Measurements from ENCODE around the gene SAV1.
"Not testable (repeated sequence)": the region's sequence is repeated elsewhere in the genome, so short reads cannot be mapped to it uniquely, and the experiment has no call there.

Gene SAV1

DNA sequence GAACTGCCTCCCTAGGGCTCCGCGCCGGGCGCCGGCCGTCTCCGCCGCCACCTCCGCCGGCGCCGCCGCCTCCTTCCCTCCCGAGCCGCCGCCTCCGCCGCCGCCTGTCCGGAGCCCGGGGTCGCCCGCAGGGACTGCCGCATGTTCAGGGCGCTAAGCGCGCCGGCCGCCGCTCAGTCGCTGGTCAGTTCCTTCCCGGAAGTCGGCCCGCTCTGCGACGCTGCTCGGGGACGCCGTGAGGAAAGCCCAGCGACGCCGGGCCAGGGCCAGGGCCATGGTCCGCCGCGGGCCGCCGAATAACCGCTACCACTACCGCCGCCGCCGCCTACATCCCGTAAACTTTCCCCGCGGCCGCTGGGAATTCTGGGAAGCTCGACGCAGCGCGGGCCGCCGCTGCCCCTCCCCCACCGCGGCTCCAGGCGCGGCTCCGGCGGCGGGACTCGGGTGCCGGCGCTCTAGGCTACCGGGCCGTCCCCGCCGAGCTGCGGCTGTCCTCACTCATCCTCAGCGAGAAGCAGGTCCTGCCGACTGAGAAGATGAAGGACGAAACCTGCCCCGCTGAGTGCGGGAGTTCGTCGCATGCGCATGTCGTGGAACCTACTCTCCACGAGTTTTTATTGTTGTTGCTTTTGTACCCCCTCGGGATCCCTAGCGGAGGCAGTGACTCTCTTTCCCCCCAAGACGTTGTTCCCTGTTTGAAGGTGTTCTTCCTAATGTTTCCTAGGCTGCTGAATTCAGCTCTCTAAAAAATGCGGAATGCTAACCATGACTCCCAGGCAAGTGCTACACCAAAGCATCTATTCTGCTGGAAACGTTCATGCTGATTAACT is at the start of gene SAV1:
Gene SAV1, minus strand, starts transcription at position 311 of the 830 bp plus-strand sequence. CDS start 339 bp downstream, outside the sequence.
- peak; percentile 76 for DNase-seq

DNA sequence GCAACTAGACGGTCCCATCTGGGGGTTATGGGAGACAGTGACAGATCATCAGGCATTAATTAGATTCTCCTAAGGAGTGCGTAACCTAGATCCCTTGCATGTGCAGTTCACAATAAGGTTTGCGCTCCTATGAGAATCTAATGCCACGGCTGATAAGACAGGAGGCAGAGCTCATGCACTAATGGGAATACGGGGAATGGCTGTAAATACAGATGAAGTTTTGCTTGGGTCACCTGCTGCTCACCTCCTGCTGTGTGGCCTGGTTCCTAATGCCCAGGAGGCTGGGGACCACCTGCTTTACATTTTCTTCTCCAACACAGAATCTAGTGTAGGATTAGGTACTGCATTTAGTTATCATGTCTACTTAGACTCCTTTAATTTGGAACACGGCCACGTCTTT is 49.7 kb upstream of the SAV1 start:
- no peak for DNase-seq

GRCh38 chr14:50714450-50715073 is 46.5 kb upstream of the SAV1 start:
- DNase-seq, result peak; percentile 75

DNA sequence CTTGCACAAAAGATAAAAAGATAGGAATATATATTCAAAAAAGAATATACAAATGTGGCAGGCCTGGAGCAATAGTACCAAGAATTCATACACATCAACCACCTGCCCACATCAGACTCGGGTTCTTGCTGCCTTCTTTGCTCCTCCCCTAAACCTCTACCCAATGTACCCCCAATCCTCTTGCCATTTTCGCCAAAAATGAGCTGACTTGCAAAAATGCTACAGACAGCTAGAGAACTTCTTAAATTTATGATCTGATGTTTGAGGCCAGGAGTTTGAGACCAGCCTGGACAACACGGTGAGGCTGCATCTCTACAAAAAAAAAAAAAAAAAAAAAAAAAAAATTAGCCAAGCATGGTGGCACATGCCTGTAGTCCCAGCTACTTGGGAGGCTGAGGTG is 42.9 kb upstream of the SAV1 start:
- DNase-seq, result no peak

DNA sequence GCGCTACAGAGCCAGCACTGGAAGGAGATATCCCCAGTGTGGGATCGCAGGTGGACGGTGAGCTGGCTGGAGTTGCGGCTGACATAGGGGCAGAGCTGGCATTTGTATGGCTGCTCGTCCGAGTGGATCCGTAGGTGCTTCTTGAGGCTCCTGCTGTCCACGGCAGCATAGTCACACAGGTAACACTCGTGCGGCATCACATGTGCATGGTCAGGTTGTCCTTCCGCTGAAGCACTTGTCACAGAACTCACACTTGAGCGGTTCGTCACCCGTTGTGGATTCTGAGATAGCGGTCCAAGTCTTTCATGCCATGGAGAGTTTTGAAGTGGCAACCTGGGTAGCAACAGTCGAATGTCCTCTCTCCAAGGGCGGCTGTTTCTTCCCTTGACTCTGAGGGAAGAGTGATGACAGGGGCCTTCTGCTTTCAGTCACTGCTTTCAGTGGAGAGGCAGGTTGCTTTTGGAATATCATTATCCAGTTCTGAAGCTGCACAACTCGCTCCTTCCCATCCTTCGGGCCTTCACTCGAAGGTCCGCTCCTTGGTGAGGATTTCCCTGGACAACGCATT is 37.0 kb upstream of the SAV1 start:
- no peak for DNase-seq

- DNase-seq, result no peak
Observed at GRCh38 chr14:50704454-50705010, 36.4 kb upstream of the SAV1 start.

DNA sequence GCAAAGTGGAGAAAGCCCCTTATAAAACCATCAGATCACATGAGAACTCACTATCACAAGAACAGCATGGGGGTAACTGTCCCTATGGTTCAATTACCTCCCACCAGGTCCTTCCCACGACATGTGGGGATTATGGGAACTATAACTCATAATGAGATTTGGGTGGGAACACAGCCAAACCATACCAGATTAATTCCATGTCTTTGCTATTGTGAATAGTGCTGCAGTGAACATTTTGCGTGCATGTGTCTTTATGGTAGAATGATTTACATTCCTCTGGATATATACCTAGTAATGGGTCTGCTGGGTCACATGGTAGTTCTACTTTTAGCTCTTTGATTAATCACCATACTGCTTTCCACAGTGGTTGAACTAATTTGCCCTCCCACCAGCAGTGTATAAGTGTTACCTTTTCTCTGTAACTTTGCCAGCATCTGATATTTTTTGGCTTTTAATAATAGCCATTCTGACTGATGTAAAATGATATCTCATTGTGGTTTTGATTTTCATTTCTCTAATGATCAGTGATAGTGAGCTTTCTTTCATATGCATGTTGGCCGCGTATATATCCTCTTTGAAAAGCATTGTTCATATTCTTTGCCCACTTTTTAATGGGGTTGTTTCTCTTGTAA is 29.7 kb upstream of the SAV1 start:
- DNase-seq, result no peak

DNA sequence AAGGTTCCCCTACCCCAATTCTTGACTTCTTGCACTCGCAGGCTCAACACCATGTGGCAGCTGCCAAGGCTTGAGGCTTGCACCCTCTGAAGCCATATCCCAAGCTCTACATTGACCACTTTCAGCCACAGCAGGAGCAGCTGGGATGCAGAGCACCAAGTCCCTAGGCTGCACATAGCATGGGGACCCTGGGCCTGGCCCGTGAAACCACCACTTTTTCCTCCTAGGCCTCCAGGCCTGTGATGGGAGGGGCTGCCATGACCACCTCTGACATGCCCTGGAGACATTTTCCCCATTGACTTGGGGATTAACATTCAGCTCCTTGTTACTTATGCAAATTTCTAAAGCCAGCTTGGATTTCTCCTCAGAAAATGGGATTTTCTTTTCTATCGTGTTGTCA is 26.2 kb upstream of the SAV1 start:
- not testable (repeated sequence) for DNase-seq

- DNase-seq, result no peak
Observed at GRCh38 chr14:50688875-50689274, 20.8 kb upstream of the SAV1 start.

DNA sequence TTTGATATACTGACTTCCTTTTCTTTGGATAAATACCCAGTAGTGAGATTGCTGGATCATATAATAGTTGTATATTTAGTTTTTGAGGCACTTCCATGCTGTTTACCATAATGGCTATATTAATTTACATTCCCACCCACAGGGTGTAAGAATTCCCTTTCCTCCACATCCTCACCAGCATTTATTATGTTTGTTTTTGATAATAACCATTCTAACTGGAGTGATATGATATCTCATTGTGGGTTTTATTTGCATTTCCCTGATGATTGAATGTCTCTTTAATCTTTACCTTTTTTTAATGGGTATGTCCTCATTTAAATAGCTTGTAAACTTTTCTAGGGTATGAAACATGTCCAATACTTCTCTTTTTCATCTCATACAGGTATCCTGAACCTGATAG is 11.6 kb upstream of the SAV1 start:
- DNase-seq, result no peak

- no peak for DNase-seq
Observed at GRCh38 chr14:50678163-50678562, 10.1 kb upstream of the SAV1 start.

GRCh38 chr14:50677527-50678063 is 9.5 kb upstream of the SAV1 start:
- DNase-seq, result peak; percentile 44

DNA sequence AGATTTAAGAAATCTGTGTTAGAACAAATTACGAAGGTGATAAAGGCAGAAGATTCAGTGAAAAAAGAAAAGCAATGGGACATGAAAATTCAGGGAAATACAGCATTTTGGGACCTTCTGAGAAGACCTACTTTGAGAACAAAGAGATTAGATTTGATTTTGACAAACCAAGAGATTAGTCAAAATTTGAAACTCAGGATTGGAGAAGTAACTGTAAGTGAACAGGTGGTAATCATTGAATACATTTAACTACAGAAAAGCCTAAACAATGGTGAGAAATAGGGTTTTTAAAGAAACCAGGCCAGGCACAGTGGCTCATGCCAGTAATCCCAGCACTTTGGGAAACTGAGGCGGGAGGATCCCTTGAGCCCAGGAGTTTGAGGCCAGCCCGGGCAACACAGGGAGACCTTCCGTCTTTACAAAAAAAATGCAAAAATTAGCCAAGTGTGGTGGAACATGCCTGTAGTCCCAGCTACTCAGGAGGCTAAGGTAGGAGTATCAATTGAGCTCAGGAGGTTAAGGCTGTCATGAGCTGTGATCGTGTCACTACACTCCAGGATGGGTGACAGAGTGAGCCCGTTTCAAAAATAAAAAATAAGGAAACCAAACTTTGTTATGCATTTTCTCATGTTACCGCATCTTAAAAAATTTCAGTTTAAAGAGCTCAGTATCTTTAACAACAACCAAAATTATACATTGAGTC is 8.9 kb upstream of the SAV1 start:
- no peak for DNase-seq

DNA sequence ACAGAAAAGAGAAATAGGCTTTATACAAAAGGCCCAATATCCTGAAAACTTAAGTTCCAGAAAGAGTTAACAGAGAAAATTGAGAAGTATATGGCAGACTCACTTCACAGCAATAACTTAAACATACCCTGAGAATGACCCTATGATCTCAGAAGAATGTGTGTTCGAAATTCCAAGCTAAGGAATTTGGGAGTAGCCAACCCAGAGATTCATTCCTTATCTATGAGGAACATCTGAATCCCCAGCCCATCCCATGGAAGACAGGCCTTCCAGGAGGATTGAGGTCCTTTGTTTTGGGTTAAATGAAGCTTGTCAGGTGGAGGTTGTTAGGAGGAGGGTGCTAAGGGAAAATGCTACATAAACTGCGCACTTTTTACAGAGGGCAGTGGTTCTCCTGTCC is 7.5 kb upstream of the SAV1 start:
- no peak for DNase-seq

GRCh38 chr14:50670866-50671256 is 2.8 kb upstream of the SAV1 start:
- no peak for DNase-seq

GRCh38 chr14:50670196-50670865 is 2.2 kb upstream of the SAV1 start:
- no peak for DNase-seq

DNA sequence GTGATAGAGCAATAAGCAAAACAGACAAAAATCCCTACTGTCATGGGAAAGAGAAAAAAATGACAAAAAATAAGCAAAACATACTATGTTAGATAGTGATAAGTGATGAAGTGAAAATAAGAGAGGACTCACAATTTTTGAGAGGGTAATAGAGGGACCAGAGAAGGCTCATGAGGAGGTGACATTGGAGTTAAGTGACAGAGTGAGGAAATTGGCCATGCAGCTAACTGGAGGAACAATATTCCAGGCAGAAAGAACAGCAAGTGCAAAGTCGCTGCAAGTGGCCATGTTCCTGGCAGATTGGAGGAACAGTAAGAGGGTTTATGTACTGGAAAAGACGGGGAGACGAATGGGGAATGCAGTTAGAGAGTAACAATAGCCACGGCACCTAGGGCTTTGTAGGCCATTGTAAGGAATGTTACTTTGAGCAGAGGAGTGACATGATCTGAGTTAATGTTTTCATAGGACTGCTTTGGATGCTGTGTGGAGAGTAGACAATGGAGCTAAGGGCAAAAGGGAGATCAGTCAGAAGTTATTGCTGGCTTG is 1.4 kb upstream of the SAV1 start:
- no peak for DNase-seq

DNA sequence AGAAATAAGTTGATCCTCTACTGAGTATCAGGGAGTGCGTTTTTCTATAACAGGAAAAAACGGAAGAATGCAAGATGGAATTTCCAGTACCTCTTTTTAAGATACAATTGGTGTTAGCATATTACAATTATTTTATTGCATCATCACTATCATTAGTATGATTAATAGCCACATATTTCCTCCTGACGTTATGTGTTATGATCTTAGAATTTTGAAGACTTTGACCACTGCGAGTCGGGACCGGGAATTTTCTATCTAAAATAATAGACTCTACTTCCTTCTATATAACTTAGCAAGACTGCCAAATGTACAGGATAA is 679 bp upstream of the SAV1 start:
- DNase-seq, result no peak

GRCh38 chr14:50667684-50667995 is 466 bp downstream of the SAV1 start:
- no peak for DNase-seq

DNA sequence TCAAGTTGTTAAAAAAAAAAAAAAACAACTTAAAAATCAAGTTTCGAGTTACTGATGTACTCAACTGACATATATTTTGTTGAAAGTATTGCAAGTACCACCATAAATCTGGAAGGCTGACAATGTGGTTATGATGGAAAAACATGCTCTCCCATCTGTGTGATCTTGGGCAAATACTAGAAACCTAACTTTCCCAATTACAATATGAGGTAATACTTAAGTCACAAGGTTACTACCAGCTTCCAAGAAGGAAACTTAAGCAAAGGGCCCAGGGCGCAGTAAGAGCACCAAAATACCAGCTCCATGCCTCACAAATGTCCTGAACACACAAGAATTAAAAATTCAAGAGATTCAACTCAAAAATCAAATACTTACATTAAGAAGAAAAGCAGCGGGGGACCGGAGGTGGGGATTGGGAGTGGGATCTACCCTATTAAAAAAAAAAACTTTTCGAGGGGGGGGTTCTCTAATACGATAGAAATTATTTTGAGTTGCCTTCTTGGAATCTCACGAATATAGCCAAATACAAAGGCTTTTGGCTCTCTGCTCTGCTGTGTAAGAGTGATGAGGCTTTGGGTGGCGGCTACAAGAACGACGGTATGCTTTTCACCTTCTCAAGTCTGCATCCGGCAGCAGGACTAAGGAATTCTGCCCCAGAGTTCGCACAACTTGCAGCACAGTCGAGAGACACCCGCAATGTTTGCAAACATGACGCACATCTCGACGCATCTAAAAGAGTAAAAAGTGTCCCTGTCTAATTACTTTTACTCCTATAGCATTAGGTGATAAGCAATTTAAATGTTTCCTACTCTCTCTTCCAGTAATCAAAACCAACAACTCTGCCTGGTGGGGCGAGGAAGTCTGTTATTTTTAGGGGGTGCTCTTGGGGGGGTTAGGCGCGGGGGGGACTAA is 1.1 kb downstream of the SAV1 start:
- DNase-seq, result peak; percentile 50

DNA sequence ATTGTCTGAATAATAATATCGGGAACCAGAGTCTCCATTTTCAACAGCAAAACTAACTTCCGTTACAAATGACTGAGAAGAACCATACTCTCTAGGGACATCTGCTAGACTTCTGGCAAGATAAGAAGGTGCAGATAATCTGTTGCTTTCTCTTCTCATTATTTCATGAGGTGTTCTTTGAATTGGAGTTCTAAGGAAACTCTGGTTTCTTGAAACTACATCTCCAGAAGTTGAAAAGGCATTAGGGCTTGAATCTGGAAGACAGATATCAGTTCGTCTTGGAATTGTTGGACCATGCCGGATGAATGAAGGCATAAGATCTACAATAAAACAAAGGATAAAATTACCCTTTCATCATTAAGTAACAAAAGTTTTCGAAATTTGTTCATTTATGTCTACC is 2.8 kb downstream of the SAV1 start:
- DNase-seq, result not testable (repeated sequence)

Data from hematopoietic multipotent progenitor cell treated with erythropoietin and hydrocortisone succinate and interleukin-3 and kit ligand, for 4 days (in vitro differentiated cells).